ENCODE measurements around the gene NPLOC4.

GRCh38 chr17:81516439-81516838, 120.5 kb downstream of the NPLOC4 start:
- no peak for TF ChIP-seq POLR2A (IDR thresholded peaks at IDR 0.05; ENCODE audit: low read depth, low read length)
- no peak for TF ChIP-seq TAF1 (IDR thresholded peaks at IDR 0.05; ENCODE audit: borderline replicate concordance, low read depth, low read length)
- peak; percentile 66 for TF ChIP-seq POLR2AphosphoS5 (IDR thresholded peaks at IDR 0.05; ENCODE audit: low read depth, low read length)
